B cell (primary cell): Measurements from ENCODE around the gene TEX19. TPM values are rescaled to one million over a fixed set of nuclear protein-coding genes. Genes with fewer than 3 reads are reported as not detected.

Experiments
- ATAC-seq: fragments of 200-7000 bp; cut with Tn5 transposase; one replicate; pipeline ENCODE4 v1.10.0; 2021; ENCODE audit warnings: low read depth, mild to moderate bottlenecking, moderate number of reproducible peaks, moderate library complexity
- CTCF ChIA-PET: fragments of 350-600 bp; sonication (Branson Sonifier 250); formaldehyde crosslinking; loops from one replicate; lab custom pipeline; 2021; ENCODE audit warnings: antibody characterized with exemption, inconsistent platforms; lab: Charles Lee
- POLR2A ChIA-PET: fragments of 350-600 bp; sonication (Branson Sonifier 250); formaldehyde crosslinking; loops from one replicate; lab custom pipeline; 2021; ENCODE audit warnings: antibody characterized with exemption; lab: Charles Lee
- DNase-seq: peaks from one replicate; pipeline ENCODE4 v3.0.0; 2013
- H2AFZ ChIP-seq: 2 replicates; pipeline ENCODE4 v1.6.1; 2012; ENCODE audit warnings: mild to moderate bottlenecking, low read depth, low read length; ENCODE audit not compliant: insufficient read depth, poor library complexity, severe bottlenecking
- H3K27ac ChIP-seq, 2 donors: 1 replicate in 1 of 2; 2 replicates in 1 of 2; pipeline ENCODE4 v1.5.1; 2012 to 2013; ENCODE audit warnings: low read length in 2 of 2, mild to moderate bottlenecking in 2 of 2, moderate library complexity in 1 of 2
- H3K27me3 ChIP-seq, 4 experiments: fragments of 200-600 bp in 1 of 4; sonication (generic) in 1 of 4; replicated peaks in 1 of 4; 1 replicate in 2 of 4; 2 replicates in 2 of 4; pipeline versions ENCODE4 v1.6.1 to v1.7.0; 2013 to 2016; ENCODE audit warnings: low read length in 3 of 4, mild to moderate bottlenecking in 2 of 4, mixed read lengths in 1 of 4, moderate library complexity in 1 of 4; ENCODE audit not compliant: insufficient read depth in 4 of 4, control insufficient read depth in 3 of 4; ENCODE audit errors: control extremely low read depth in 1 of 4
- H3K36me3 ChIP-seq, 2 experiments: replicated peaks in 1 of 2; 1 replicate in 1 of 2; 2 replicates in 1 of 2; pipeline versions ENCODE4 v1.6.1 to v1.7.1; 2013; ENCODE audit warnings: low read length in 1 of 2; ENCODE audit not compliant: insufficient read depth in 2 of 2, control insufficient read depth in 1 of 2; ENCODE audit errors: control extremely low read depth in 1 of 2, extremely low read depth in 1 of 2
- H3K4me1 ChIP-seq, 2 donors: fragments of 200-600 bp in 1 of 2; sonication (generic) in 1 of 2; 1 replicate in 1 of 2; 2 replicates in 1 of 2; pipeline versions ENCODE4 v1.5.1 to v1.6.1; 2013 to 2017; ENCODE audit warnings: low read length in 2 of 2; ENCODE audit not compliant: control insufficient read depth in 2 of 2, insufficient read depth in 2 of 2
- H3K4me2 ChIP-seq: replicated peaks from 2 replicates; pipeline ENCODE3; 2012; ENCODE audit warnings: mild to moderate bottlenecking, low read depth, low read length; ENCODE audit not compliant: poor library complexity, severe bottlenecking
- H3K4me3 ChIP-seq, 5 experiments: fragments of 200-600 bp in 1 of 5; sonication (generic) in 1 of 5; 1 replicate in 3 of 5; 2 replicates in 2 of 5; pipeline versions ENCODE4 v1.5.1 to v1.7.0; 2011 to 2016; ENCODE audit warnings: low read length in 4 of 5, mild to moderate bottlenecking in 4 of 5, low read depth in 2 of 5, control low read depth in 1 of 5, moderate library complexity in 1 of 5; ENCODE audit not compliant: insufficient read depth in 1 of 5; ENCODE audit errors: control extremely low read depth in 1 of 5, extremely low read depth in 1 of 5
- H3K79me2 ChIP-seq: fragments of 200-600 bp; sonication (generic); one replicate; pipeline ENCODE4 v1.6.0; 2016; ENCODE audit warnings: low read length; ENCODE audit not compliant: control insufficient read depth, insufficient read depth
- H3K9ac ChIP-seq: fragments of 200-600 bp; sonication (generic); 2 replicates; pipeline ENCODE4 v1.6.1; 2017; ENCODE audit warnings: mild to moderate bottlenecking, low read length, moderate library complexity
- H3K9me3 ChIP-seq, 3 donors: one replicate each; pipeline versions ENCODE4 v1.6.1 to v1.7.1; 2013; ENCODE audit warnings: low read length in 2 of 3; ENCODE audit not compliant: control insufficient read depth in 2 of 3, insufficient read depth in 1 of 3; ENCODE audit errors: control extremely low read depth in 1 of 3
- H4K20me1 ChIP-seq: 2 replicates; pipeline ENCODE4 v1.6.0; 2012; ENCODE audit warnings: mild to moderate bottlenecking, low read length; ENCODE audit not compliant: insufficient read depth, control insufficient read depth, poor library complexity, severe bottlenecking
- H3K27ac Mint-ChIP-seq: one replicate; pipeline ENCODE4 v1.8.0; 2021; ENCODE audit warnings: mixed read lengths
- H3K27me3 Mint-ChIP-seq: one replicate; pipeline ENCODE4 v1.8.0; 2021; ENCODE audit warnings: mixed read lengths
- H3K4me1 Mint-ChIP-seq: one replicate; pipeline ENCODE4 v1.8.0; 2021; ENCODE audit warnings: mixed read lengths
- H3K4me3 Mint-ChIP-seq: one replicate; pipeline ENCODE4 v1.8.0; 2021; ENCODE audit warnings: mixed read lengths
- H3K9me3 Mint-ChIP-seq: one replicate; pipeline ENCODE4 v1.8.0; 2022; ENCODE audit warnings: mixed read lengths; ENCODE audit not compliant: insufficient read depth
- CTCF ChIP-seq: fragments of 200-600 bp; IDR thresholded peaks from one replicate; pipeline ENCODE4 v1.8.0; 2022; ENCODE audit warnings: antibody characterized with exemption, mild to moderate bottlenecking
- EZH2 ChIP-seq: IDR thresholded peaks from 2 replicates; pipeline ENCODE4 v1.6.1; 2012; ENCODE audit warnings: borderline replicate concordance, low read depth, mild to moderate bottlenecking, moderate library complexity, low read length; ENCODE audit not compliant: insufficient read depth, poor library complexity, severe bottlenecking
- WGBS: methylation state at CpG from one replicate; pipeline ENCODE4 v1.1.5; 2013; ENCODE audit warnings: missing lambda C conversion rate; ENCODE audit not compliant: insufficient coverage; 5-methylcytosine and 5-hydroxymethylcytosine counted together
- intact Hi-C: fragments of 100-400 bp; cut with micrococcal nuclease; formaldehyde crosslinking; loops from one replicate; pipeline ENCODE4 v1.10.0; 2022
- polyA plus RNA-seq: library from polyadenylated mRNA; depleted of rRNA; stranded (reverse); fragments of >200 nt; gene quantifications from 2 replicates; pipeline ENCODE4 v1.2.3, GENCODE V29; 2012
- total RNA-seq, 2 donors: library from RNA; stranded (reverse); fragments of 120-200 nt in 1 of 2; gene quantifications; 1 replicate in 1 of 2; 2 replicates in 1 of 2; pipeline versions ENCODE4 v1.2.3 to v1.2.4, GENCODE V29; 2013 to 2022

Gene TEX19
- total and polyA plus RNA-seq, 2 donors (not counting 1 experiment from before 2014, with no cell fraction given), result not detected

- H3K4me1 ChIP-seq, result peaks cover 8 to 14% of the 10 kb centered on the region in 2 donors
- H3K9me3 ChIP-seq, result no peaks in the 10 kb centered on the region
- H3K4me3 ChIP-seq, result no peak overlapping the region
- Mint-ChIP-seq H3K27ac (no peak overlapping the region), H3K9me3 (no peaks in the 10 kb centered on the region), H3K27me3 (no peaks in the 10 kb centered on the region), H3K4me3 (no peak overlapping the region), H3K4me1 (peaks cover 10% of the 10 kb centered on the region)
- H3K9ac ChIP-seq, result no peak overlapping the region
- POLR2A ChIA-PET, result interaction anchor here (1.3 kb wide), 1 partner anchor 98 kb away, joined by 4 read pairs; no protein-coding TSS in a partner anchor
- no peak overlapping the region for H3K4me2 ChIP-seq
- intact Hi-C loops, result no loop called here
- ATAC-seq, result no peak
- TF ChIP-seq CTCF, result no peak
- no peak for TF ChIP-seq EZH2
- peaks cover 2 to 19% of the 10 kb centered on the region in 2 experiments for H3K36me3 ChIP-seq
- no peaks in the 10 kb centered on the region for H3K79me2 ChIP-seq
- H3K27me3 ChIP-seq, result no peaks in the 10 kb centered on the region
- 94% methylated on average over 16 of the region's 18 CpGs for WGBS
- H3K27ac ChIP-seq, result no peak overlapping the region
- H4K20me1 ChIP-seq, result no peaks in the 10 kb centered on the region
- CTCF ChIA-PET, result no interaction called here
- DNase-seq, result no peak
- no peak overlapping the region for H2AFZ ChIP-seq
Measured at GRCh38 chr17:82399601-82400101, 40.6 kb downstream of the TEX19 start.

- H3K4me1 Mint-ChIP-seq, result peaks cover 10% of the 10 kb centered on the region
- no peak overlapping the region for H3K27ac ChIP-seq
- TF ChIP-seq EZH2, result no peak
- no peak for TF ChIP-seq CTCF
- H3K27ac Mint-ChIP-seq, result no peak overlapping the region
- H3K36me3 ChIP-seq, result peaks cover 2 to 19% of the 10 kb centered on the region in 2 experiments
- H3K4me1 ChIP-seq, result peaks cover 8 to 14% of the 10 kb centered on the region in 2 donors
- H2AFZ ChIP-seq, result no peak overlapping the region
- H3K27me3 Mint-ChIP-seq, result no peaks in the 10 kb centered on the region
- H3K4me3 ChIP-seq, result no peak overlapping the region
- DNase-seq (no peak), ATAC-seq (no peak)
- H3K9me3 Mint-ChIP-seq, result no peaks in the 10 kb centered on the region
- H3K27me3 ChIP-seq, result no peaks in the 10 kb centered on the region
- H3K79me2 ChIP-seq, result no peaks in the 10 kb centered on the region
- ChIA-PET CTCF (no interaction called here), POLR2A (interaction anchor here (1.3 kb wide), 1 partner anchor 98 kb away, joined by 4 read pairs; no protein-coding TSS in a partner anchor)
- H3K4me3 Mint-ChIP-seq, result peak overlapping the region; percentile 30
- WGBS, result 79% methylated on average over 3 of the region's 7 CpGs
- no peaks in the 10 kb centered on the region for H3K9me3 ChIP-seq
- no peaks in the 10 kb centered on the region for H4K20me1 ChIP-seq
- no peak overlapping the region for H3K4me2 ChIP-seq
- no peak overlapping the region for H3K9ac ChIP-seq
- intact Hi-C loops, result no loop called here
Measured at GRCh38 chr17:82400206-82400605, 41.2 kb downstream of the TEX19 start.
